Breast epithelium (tissue), 3 donors: ENCODE measurements around the gene BCL11B.

Experiments
- POLR2A ChIP-seq: fragments of 450-650 bp; IDR thresholded peaks from one replicate; pipeline ENCODE4 v1.6.1; 2016; ENCODE audit warnings: antibody characterized with exemption, mild to moderate bottlenecking, moderate library complexity
- TF ChIP-seq, protein P1 (sequence below), 3 donors: fragments of 450-650 bp; IDR thresholded peaks; one replicate each; pipeline ENCODE4 v1.5.1; 2016 to 2017; ENCODE audit warnings: antibody characterized with exemption in 3 of 3, mild to moderate bottlenecking in 3 of 3, moderate library complexity in 3 of 3

- TF ChIP-seq, protein P1, sequence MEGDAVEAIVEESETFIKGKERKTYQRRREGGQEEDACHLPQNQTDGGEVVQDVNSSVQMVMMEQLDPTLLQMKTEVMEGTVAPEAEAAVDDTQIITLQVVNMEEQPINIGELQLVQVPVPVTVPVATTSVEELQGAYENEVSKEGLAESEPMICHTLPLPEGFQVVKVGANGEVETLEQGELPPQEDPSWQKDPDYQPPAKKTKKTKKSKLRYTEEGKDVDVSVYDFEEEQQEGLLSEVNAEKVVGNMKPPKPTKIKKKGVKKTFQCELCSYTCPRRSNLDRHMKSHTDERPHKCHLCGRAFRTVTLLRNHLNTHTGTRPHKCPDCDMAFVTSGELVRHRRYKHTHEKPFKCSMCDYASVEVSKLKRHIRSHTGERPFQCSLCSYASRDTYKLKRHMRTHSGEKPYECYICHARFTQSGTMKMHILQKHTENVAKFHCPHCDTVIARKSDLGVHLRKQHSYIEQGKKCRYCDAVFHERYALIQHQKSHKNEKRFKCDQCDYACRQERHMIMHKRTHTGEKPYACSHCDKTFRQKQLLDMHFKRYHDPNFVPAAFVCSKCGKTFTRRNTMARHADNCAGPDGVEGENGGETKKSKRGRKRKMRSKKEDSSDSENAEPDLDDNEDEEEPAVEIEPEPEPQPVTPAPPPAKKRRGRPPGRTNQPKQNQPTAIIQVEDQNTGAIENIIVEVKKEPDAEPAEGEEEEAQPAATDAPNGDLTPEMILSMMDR (IDR thresholded peaks at IDR 0.05) = no peak
- no peak for TF ChIP-seq POLR2A
Measured at GRCh38 chr14:99171396-99171795, 100.6 kb downstream of the BCL11B start.
